Measurements from ENCODE around the gene AP1B1.
A peak's percentile ranks its signal among the peaks of the same experiment; 100 is the strongest.
"Not testable (repeated sequence)": the region's sequence is repeated elsewhere in the genome, so short reads cannot be mapped to it uniquely, and the experiment has no call there.

Gene AP1B1

DNA sequence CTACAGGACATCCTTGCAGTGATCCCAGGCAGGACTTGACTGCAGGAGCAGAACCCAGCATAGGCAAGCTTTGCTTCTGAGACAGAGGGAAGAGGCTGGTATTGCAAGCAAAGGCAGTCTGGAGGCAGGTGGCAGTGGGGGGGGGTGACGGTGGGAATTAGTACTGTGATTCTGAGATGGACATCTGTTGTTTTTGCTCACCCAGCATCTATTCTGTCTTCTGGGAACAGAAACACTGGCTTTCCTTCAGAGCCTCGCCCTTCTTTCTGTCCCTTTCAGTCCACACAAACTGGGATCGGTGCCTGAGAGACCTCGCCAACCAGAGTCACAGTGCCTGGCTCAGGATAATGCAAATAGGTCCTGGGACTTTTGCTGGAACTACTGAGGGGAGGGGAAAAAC lies 41.7 kb downstream of the AP1B1 start:
- no peak for DNase-seq

DNA sequence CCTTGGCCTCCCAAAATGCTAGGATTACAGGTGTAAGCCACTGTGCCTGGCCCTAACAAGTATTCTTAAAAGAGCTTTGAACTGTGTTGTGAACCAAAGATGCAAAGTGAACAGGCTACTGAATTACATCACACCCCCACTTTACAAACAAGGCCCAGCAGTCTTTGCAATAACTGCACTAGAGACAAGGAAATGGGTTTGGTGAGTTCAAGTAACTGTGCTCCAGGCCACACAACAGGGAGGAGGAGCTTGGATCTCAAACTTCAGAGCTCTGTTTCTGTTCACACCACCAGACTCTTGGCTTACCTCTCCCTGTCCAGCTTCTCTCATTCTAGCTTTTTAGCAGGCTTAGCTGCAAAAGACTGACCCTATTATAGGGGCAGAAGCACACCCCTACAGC lies 42.4 kb downstream of the AP1B1 start:
- no peak for DNase-seq

DNA sequence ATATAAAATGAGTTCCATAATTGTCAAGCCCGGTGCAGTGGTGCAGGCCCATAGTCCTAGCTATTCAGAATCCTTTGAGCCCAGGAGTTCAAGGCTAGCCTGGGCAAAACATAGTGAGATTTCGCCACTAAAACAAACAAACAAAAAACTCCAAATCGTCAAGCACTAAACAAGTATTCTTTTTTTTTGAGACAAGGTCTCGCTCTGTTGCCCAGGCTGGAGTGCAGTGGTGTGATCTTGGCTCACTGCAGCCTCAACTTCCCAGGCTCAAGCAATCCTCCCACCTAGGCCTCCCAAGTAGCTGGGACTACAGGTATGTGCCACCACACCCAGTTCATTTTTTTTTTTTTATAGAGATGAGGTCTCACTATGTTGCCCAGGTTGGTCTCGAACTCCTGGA lies 43.5 kb downstream of the AP1B1 start:
- DNase-seq = not testable (repeated sequence)

DNA sequence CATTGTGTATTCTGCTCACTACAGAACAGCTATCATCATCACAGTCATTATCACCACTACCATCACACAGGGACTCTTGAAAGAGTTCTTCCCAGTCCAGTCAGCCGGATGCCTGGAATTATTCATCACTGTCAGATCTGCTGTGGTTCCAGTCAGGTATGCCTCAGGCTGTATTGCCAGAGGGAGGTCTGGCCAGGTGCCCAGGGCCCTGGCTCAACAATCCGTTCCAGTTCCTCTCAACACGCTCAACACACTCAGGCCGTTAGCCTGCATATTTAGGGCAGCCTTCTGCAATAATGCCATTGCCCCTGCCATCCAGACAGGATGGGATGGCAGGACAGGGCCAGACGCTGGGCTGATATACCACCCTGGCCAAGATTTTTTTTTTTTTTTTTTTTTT lies 44.2 kb downstream of the AP1B1 start:
- no peak for DNase-seq

DNA sequence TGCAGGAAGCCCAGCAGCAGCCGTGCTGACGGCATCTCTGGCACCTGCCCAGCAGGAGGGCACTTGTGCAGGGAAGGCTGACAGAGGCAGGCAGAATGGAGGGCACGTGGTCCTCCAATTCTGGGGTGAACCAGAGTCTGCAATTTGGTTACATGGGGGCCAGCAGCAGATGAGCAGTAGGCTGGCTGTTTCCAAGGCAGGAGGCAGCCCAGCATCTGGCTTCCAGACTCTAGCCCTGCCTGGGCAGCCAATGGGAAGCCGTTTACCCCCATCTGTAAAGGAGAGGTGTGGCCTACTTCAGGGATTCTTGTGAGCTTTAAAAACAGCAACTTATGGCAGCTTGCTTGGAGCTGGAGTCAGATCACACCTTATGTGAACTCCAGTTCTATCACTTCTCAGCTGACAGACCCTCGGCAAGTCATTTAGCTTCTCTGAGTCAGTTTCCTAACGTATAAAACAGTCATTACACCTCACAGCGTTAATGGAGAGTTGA lies 45.0 kb downstream of the AP1B1 start:
- DNase-seq = no peak

DNA sequence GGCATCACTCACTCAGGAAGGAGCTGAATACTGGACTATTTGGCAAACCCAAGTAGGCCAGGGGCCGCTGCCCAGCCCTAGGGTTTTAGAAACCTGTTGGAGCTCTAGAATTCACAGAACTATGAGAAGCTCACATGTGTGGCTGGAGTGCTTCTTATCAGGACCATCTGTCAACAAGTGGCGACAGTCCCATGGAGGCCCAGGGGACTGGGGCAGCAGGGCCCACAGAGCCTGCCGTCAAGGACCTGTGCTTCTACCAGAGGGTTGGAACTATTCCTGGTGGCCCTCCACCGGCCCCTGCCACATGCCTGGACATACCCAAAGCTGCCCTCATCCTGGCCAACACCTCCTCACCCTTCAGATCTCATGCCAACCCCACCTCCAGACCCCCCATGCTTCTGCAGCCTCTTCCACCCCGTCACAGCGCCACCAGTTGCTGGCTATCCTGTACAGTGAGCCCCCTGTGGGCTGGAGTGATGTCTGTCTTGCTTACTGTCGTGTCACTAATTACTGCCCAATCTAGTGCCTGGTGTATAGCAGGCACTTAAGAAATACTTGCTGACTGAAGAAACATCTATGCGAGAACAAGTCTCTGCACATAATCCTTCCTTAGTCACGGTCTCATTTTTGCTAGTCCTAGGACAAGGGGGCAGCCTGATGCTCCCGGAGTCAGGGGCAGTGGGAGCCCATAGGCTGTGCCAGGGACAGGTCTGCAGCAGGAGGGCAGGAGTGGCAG lies 45.6 kb downstream of the AP1B1 start:
- DNase-seq = peak; percentile 32

DNA sequence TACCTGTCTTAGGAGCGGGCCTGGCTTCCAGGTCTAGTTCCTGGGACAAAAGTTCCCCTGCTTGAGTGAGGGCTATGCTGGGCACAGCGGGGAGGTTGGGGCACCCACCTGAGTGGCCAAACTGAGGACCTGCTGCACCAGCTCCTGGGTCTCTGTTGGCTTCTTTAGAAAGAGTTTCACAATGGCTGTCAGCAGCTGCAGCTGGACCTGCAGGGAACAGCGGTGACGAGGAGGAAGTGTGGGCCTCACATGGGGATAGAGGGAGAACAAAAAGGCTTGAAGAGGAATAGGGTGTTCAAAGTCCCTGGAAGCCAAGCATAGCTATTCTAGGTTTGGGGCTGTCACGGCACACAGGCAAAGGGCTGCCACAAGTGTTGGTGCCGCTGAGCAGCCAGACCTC lies 46.2 kb downstream of the AP1B1 start:
- DNase-seq = peak; percentile 24

DNA sequence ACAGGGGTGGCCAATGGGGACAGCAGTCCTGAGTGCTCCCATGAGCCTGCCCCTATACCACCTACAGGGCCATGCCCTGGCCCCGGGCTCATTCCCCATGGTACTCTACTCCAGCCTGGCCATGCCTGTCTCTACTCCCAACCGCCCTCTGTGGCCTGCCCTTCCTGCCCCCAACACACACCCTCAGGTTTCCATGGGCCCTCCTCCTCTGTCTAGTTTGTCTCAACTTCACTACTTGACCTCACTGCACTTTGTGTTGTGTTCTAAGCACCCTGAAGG lies 46.6 kb downstream of the AP1B1 start:
- no peak for DNase-seq

DNA sequence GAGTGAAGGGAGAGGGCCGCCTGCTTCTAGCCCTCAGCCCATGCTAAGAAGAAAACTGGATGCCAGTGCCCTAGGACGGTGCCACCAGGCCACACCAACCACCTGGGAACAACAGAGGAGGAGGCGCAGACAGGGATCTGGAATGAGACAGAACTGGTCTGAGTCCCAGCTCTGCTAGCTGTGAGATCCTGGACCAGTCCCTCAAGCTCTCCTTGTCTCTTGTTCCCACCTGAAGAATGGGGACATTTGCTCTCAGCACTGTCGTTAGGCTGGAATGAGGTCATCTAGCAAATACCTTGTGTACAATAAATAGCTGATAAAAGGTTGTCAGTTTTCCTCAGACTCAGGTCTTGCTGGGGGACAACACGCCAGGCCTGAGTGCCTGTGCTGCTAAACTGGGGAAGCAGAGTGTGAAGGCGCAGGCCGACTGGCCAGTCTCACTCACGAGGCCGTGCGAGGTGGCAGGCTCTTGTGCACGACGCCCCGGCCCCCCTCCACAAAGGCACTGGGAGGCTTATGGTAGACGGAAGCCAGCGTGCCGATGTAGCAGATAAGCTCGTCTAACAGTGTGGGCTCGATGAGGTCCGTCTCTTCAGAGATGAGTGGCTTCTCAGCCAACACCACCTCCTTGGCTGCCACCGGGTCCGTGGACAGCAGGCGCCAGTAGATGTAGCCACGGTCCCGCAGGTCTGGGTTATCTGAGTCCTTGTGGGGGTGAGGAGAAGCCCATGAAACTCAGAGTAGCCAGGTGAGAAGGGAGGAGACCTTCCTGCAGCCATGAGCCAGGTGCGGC lies 47.1 kb downstream of the AP1B1 start:
- no peak for DNase-seq

DNA sequence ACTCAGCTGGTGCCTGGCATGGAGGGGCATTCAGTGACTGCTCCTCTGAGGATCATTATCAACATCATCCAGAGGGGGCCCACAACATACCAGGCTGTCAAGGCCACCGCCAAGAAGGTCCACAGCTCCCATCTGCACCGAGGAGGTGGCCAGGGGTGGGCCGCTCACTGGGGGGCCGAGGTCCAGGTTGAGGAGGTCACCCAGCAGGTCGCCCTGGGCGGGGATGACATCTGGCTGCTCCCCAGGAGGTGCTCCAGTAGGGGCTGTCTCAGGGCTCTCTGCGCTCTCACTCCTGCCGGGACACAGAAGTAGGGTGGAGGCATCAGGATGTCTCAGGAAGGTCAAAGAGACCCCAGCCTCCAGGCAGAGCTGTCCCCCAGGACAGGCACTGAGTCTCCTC lies 47.8 kb downstream of the AP1B1 start:
- no peak for DNase-seq

DNA sequence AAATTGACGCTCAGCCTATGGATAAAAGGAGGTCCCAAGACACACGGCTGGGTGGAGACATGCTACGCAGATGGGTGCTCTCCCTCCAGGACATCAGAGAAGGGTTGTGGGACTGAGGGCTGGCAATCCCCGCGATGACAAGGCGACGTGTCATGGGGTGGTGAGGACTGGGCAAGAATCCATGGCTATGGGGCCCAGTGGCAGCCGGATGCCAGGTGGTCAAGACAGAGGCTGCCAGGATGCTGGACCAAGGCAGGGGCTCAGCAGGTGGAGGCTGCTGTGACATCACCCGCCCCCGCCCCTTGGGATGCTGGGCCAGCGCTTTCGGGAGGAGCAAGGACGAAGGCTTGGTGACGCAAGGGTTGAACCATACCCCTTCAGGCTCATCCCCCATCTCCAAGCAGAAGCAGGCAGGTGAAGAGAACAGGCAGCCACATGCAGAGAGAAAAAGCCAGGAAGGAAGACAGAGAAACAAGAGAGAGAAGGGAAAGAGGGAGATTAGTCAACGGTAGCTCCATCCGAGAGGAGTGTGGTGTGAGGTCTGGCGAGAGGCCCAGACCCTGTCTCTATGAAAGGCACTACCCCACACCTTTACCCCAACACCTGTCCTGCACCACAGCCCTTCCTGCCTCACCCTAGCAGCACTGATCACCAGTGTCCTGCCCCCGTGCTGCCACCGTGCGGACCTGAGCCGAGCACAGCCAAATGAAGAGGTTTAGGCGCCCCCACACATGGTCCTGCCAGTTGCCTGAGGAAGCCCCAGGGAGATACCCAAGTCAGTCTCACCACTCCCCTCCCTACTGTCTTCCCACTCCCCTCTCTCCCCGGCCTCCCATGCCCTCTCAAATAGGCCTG lies 48.8 kb downstream of the AP1B1 start:
- no peak for DNase-seq

DNA sequence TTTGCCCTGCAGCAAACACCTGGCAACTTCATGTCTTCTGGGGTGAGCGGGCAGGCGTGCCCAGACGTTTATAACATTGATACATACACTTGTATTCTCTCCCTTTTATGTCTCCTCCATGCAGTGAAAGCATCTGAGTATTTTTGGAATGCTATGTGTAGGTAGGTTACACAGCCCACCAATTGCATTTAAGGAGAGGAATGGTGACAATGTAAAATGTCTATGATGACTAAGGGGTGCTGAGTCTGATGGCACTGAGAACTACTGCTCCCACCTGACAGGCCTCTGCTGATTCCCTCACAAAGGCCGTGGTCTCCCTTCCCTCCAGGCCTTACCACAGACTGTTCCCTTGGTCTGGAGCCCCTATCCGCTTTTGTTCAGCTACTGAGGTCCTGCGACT lies 50.0 kb downstream of the AP1B1 start:
- DNase-seq = no peak

DNA sequence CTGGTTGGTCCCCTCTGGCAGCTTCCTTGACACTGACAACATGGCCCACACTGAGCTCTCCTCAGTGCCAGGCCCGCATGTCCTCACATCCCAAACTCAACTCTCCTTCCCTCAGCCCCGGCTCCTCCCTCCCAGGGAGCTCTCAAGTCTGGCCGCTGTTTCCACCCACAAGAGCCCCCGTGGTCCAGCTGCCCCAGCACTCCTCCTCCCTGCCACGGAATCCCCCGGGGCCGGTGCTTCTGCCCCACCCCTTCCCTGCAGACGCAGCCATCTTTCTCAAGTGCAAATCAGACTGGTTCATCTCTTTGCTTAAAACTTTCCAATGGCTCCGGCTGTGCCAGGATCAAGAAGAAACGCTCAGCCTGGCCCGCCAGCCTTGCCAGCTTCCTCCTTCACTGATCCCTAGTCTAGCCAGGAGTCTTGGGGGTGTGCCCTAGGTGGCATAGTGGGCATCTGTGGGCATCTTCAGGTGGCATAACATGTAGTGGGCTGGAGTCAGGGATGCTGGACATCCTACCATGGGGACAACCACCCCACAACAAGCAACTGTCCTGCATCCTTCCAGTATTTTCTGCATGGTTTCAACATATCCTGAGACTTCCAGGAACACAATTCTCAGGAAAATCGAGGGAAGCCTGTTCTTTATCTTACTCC lies 50.6 kb downstream of the AP1B1 start:
- DNase-seq = no peak

DNA sequence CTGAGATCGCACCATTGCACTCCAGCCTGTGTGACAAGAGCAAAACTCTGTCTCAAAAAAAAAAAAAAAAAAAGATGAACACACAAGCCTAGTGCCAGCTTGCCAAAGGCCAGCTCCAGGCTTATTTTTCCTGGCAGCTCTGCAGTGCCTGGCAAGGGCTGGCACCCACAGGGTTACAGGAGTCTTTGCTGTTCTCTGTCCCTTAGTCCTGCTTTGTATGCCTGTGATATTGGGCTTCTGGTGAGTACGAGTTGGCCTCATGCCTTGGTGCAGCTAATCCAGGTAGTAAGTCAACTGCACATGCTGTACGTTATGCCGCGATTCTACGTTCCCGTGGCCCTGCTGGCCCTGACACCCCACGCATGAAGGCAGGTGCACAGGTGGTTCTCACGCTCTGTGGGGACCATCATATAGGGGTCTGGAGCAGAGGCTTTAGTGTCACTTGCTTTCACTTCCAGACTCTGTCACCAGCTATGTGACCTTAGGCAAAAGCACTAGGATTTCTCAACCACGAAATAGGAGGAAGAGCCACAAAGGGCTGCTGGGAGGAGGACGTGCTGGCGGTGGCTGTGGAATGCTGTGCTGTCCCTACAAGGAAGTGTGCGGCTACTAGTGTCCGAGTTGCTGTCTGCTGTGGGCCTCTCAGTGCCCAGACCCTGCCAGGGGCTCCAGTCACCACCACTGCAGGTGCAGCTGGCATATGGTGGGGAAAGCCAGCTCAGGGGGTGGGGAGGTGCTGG lies 51.4 kb downstream of the AP1B1 start:
- no peak for DNase-seq

DNA sequence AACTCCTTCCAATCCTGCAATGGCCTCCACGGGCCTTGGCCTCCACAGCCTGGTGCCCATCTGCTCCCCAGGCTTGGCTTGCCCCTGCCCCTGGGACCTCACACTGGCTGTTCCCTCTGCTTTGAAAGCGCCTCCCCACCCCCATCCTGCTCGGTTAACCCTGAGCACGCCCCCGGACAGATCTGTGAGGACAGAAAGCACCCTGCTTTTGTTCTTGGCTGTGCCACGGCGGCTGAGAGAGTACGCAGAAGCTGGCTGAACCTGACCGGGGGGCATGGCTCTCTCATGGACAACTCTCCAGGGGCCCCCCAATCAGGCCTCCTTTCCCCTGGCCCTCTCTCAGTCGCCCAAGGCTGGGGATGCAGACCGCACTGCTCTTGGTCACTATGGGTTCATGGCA lies 52.7 kb downstream of the AP1B1 start:
- DNase-seq = no peak

DNA sequence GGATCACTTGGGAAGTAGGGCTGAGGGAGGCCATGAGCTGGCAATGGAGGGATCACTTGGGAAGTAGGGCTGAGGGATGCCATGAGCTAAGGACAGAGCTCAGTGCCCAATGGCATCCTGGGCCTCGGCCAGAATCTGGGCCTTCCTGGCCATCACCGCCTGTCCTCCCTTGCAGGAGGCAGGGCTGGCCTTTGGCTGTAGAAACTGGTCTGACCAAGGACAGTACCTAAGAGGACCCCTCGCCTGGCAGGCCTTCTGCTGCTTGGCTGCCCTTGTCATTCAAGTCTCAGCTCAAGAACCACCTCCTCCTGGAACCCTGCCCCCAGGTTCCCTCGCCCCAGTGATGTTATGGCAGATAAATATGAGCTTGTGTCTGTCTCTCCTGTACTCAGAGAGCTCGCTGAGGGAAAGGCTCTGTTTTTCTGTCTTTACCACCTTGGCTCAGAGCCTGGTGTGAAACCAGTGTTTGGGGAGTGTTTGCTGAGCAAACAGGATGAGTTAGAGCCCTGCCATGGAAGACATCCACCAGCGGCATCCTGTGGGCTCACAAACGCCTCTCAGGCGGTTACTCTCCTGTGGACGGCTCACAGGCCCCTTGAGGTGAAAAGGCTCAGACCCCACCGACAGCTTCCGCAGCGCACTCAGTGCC lies 53.5 kb downstream of the AP1B1 start:
- DNase-seq = no peak

DNA sequence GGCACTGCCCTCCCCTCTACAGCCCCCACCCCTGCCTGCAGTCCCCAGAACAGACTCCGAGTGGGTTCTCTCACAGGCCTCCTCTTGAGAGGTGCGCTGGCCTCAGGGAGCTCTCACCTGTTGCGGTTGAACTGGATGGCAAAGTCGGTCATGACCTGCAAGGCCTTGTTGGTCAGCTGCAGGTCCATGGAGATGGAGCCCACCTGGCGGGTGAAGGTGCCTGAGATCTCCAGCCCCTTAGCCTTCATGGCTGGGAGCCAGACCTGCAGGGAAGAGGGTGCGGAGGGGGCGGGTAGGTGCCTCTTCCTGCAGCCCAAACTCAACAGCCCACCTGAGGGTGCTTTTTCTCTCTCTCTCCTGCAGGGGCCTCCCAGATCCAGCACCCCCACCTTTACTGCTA lies 54.2 kb downstream of the AP1B1 start:
- no peak for DNase-seq

DNA sequence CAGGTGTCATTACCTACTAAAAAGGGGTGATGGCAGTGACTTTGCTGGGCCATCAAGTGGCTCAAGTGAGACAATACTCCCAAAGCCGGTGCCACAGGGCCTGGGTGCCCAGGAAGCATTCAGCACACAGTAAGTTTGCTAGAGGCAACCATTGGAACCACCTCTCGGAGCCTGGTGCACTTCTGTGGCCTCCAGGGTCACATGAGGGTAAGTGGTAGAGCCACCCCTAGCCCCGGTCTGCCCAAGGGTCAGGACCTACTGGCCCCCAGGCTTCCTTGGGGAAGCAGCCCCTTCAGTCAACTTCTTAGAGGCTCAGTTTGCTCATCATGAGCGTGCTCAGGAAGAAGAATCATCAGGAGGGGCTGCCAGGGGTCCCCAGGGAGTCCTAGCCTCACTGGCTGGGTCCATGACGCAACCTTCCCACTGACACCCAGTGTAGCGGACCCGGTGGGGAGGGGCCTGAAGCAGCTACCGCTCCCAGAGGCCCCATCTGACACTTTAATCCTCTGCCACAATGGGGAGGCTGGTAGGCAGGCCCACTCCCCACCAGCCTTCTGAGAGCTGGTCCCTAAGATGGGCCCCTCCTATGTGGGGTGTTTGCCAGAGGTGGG lies 55.4 kb downstream of the AP1B1 start:
- DNase-seq = no peak

DNA sequence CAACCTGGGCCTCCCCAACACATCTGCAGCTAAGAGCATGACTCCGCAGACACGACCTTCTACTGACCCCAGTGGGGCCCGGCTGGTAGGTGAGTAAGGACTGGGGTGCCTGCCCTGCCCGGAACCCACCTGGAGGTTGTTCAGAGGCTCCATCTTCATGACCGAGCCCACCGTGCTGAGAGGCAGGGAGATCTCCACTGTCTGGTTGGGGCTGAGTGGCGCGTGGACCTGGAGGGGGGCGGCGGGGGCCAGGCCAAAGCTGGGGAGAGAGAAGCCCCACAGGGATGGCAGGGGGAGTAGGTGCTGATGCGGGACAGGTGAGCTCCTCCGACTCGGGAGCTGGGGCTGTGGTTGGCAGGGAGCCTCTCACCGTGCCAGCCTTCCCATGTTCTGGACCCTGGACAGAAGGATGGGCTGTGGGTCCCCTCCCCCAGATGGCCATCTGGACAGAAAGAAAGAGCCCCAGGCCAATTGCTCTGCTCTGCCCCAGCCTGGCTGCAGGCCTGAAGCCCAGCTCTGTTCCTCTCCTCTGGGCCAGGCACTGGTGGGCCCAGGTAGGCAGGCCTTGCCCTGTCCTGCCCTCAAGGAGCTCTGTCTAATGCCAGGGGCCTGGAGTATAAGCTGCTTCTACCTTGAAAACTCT lies 56.6 kb downstream of the AP1B1 start:
- DNase-seq = no peak

DNA sequence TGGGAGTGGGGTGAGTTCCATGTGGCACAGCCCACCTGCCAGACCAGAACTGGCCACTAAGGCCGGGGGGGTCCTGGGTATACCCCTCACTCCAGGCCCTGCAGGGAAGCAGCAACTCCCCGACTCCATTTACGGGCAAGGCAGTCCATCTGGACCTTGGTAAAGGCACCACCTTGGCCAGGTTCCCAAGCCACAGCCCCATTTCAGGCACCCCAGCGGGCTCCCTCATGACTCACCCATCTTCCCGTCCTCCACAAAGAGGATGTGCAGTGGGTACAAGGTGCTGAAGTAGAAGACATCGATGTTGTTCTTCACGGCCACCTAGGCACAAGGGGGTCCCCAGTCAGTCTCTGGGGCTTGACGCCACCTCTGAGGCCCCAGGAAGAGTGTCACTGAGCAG lies 57.2 kb downstream of the AP1B1 start:
- no peak for DNase-seq

DNA sequence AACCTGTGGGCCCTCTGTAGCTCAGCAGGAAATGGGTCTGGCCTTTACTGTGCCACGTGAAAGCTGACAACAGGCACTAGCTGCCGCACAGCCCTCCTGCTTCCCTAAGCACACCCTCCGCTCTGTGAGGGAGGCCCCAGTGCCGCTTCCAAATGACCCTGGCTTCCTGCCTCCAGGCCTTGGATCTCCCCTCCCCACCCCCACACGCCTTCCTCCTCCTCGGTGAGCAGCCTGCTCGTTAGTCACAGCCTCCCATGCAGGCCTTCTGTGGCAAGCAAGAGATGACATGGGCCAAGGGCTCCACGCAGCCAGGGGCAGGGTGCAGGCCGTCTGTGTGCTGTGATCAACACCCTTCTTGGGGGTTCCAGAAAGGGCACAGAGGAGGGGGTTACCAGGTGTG lies 57.6 kb downstream of the AP1B1 start:
- DNase-seq = no peak
